Neuronal stem cell (in vitro differentiated cells): ENCODE data around the gene ZBTB39.
A peak's percentile ranks its signal among the peaks of the same experiment; 100 is the strongest.

Experiments used
- DNase-seq: peaks from one replicate; pipeline ENCODE4 v3.0.0-alpha.2; 2013; ENCODE audit warnings: low spot score
- H2AFZ ChIP-seq: one replicate; pipeline ENCODE4 v1.6.1; 2013; ENCODE audit warnings: mild to moderate bottlenecking, low read length, inconsistent platforms
- H2AK5ac ChIP-seq: 2 replicates; pipeline ENCODE4 v1.6.1; 2013; ENCODE audit warnings: low read depth, mild to moderate bottlenecking, inconsistent platforms, low read length, moderate library complexity, mixed read lengths
- H2BK120ac ChIP-seq: 2 replicates; pipeline ENCODE4 v1.6.1; 2013; ENCODE audit warnings: low read depth, mild to moderate bottlenecking, inconsistent platforms, low read length, moderate library complexity, mixed read lengths
- H2BK12ac ChIP-seq: one replicate; pipeline ENCODE4 v1.6.1; 2013; ENCODE audit warnings: low read length, inconsistent platforms
- H2BK15ac ChIP-seq: 2 replicates; pipeline ENCODE4 v1.6.1; 2013; ENCODE audit warnings: mild to moderate bottlenecking, low read length, inconsistent platforms, mixed read lengths
- H2BK5ac ChIP-seq: one replicate; pipeline ENCODE4 v1.6.1; 2013; ENCODE audit warnings: inconsistent platforms, mild to moderate bottlenecking, low read length, moderate library complexity
- H3K14ac ChIP-seq: one replicate; pipeline ENCODE4 v1.6.1; 2013; ENCODE audit warnings: low read length, inconsistent platforms
- H3K18ac ChIP-seq: 2 replicates; pipeline ENCODE4 v1.6.1; 2013; ENCODE audit warnings: low read length, inconsistent platforms
- H3K23ac ChIP-seq: 2 replicates; pipeline ENCODE4 v1.6.1; 2013; ENCODE audit warnings: low read depth, mild to moderate bottlenecking, mixed read lengths, low read length, inconsistent platforms; ENCODE audit not compliant: poor library complexity
- H3K27ac ChIP-seq: replicated peaks from 3 replicates; pipeline ENCODE4 v1.5.1; 2013; ENCODE audit warnings: low read length, inconsistent platforms
- H3K27me3 ChIP-seq, 3 experiments: 2 replicates each; pipeline ENCODE4 v1.6.1; 2013; ENCODE audit warnings: low read length in 3 of 3, mild to moderate bottlenecking in 2 of 3, inconsistent platforms in 1 of 3, low read depth in 1 of 3, mixed read lengths in 1 of 3, moderate library complexity in 1 of 3; ENCODE audit not compliant: control insufficient read depth in 3 of 3, insufficient read depth in 3 of 3
- H3K36me3 ChIP-seq, 2 donors: replicated peaks in 1 of 2; 2 replicates each; pipeline ENCODE4 v1.6.1; 2013; ENCODE audit warnings: low read length in 2 of 2; ENCODE audit not compliant: control insufficient read depth in 2 of 2, insufficient read depth in 2 of 2
- H3K4ac ChIP-seq: 2 replicates; pipeline ENCODE4 v1.6.1; 2013; ENCODE audit warnings: inconsistent platforms, mild to moderate bottlenecking, low read length, moderate library complexity
- H3K4me1 ChIP-seq, 2 donors: 1 replicate in 1 of 2; 2 replicates in 1 of 2; pipeline ENCODE4 v1.6.1; 2013; ENCODE audit warnings: low read length in 2 of 2, low read depth in 1 of 2; ENCODE audit not compliant: control insufficient read depth in 2 of 2, insufficient read depth in 1 of 2
- H3K4me2 ChIP-seq: one replicate; pipeline ENCODE4 v1.6.1; 2013; ENCODE audit warnings: mild to moderate bottlenecking, low read length, inconsistent platforms; ENCODE audit not compliant: insufficient read depth, poor library complexity, severe bottlenecking
- H3K4me3 ChIP-seq, 2 donors: 2 replicates each; pipeline ENCODE4 v1.5.1; 2013; ENCODE audit warnings: low read length in 2 of 2, mild to moderate bottlenecking in 2 of 2, inconsistent platforms in 1 of 2, moderate library complexity in 1 of 2
- H3K79me1 ChIP-seq: one replicate; pipeline ENCODE4 v1.6.1; 2013; ENCODE audit warnings: low read depth, mild to moderate bottlenecking, inconsistent platforms, low read length, moderate library complexity
- H3K9ac ChIP-seq: one replicate; pipeline ENCODE4 v1.6.1; 2013; ENCODE audit warnings: mild to moderate bottlenecking, low read depth, low read length, inconsistent platforms; ENCODE audit not compliant: poor library complexity
- H3K9me3 ChIP-seq, 2 donors: replicated peaks in 1 of 2; 2 replicates each; pipeline versions ENCODE3 to v1.6.1; 2013; ENCODE audit warnings: low read length in 2 of 2, mild to moderate bottlenecking in 2 of 2, inconsistent platforms in 1 of 2, low read depth in 1 of 2, mixed read lengths in 1 of 2, moderate library complexity in 1 of 2; ENCODE audit not compliant: control insufficient read depth in 2 of 2, insufficient read depth in 1 of 2
- H4K8ac ChIP-seq: one replicate; pipeline ENCODE4 v1.6.1; 2013; ENCODE audit warnings: low read depth, mild to moderate bottlenecking, inconsistent platforms, low read length, moderate library complexity
- H4K91ac ChIP-seq: one replicate; pipeline ENCODE4 v1.6.1; 2013; ENCODE audit warnings: low read length, low read depth, mild to moderate bottlenecking, inconsistent platforms; ENCODE audit not compliant: poor library complexity
- WGBS, 2 donors: extraction: QIAGEN DNeasy Blood & Tissue Kit; methylation state at CpG; one replicate each; pipeline ENCODE4 v1.1.7; 2013; ENCODE audit warnings: missing lambda C conversion rate in 2 of 2, mixed read lengths in 1 of 2; ENCODE audit not compliant: insufficient read length in 2 of 2, insufficient replicate concordance in 1 of 2; ENCODE audit errors: extremely low coverage in 2 of 2; 5-methylcytosine and 5-hydroxymethylcytosine counted together

ZBTB39 gene

GRCh38 chr12:56989861-56990610, 16.3 kb downstream of the ZBTB39 start:
- no peak overlapping the region for H2BK12ac ChIP-seq
- H2BK120ac ChIP-seq = no peak overlapping the region
- no peak overlapping the region for H2AK5ac ChIP-seq
- H3K9ac ChIP-seq = no peak overlapping the region
- H3K14ac ChIP-seq = no peak overlapping the region
- no peak overlapping the region for H4K8ac ChIP-seq
- no peak overlapping the region for H4K91ac ChIP-seq
- no peak overlapping the region for H2BK15ac ChIP-seq
- H2BK5ac ChIP-seq = no peak overlapping the region
- H2AFZ ChIP-seq = no peak overlapping the region
- H3K9me3 ChIP-seq = no peaks in the 10 kb centered on the region
- no peak overlapping the region for H3K18ac ChIP-seq
- H3K4ac ChIP-seq = no peak overlapping the region
- H3K27ac ChIP-seq = no peak overlapping the region
- H3K23ac ChIP-seq = no peak overlapping the region
- no peak for DNase-seq
- no peak overlapping the region for H3K4me3 ChIP-seq
- WGBS, 2 donors = no CpG with 5 or more reads among the region's 7 CpGs
- H3K36me3 ChIP-seq = peaks cover under 1% of the 10 kb centered on the region in 2 donors
- H3K4me1 ChIP-seq = no peaks in the 10 kb centered on the region
- H3K27me3 ChIP-seq = no peaks in the 10 kb centered on the region
- H3K79me1 ChIP-seq = no peaks in the 10 kb centered on the region
- no peak overlapping the region for H3K4me2 ChIP-seq

GRCh38 chr12:56988207-56988739, 18.1 kb downstream of the ZBTB39 start:
- no peak overlapping the region for H4K8ac ChIP-seq
- no peak overlapping the region for H2BK120ac ChIP-seq
- no peak overlapping the region for H2AFZ ChIP-seq
- no CpG with 5 or more reads among the region's 5 CpGs for WGBS, 2 donors
- no peak overlapping the region for H3K27ac ChIP-seq
- H3K14ac ChIP-seq = no peak overlapping the region
- no peak overlapping the region for H3K9ac ChIP-seq
- no peak overlapping the region for H2BK15ac ChIP-seq
- H3K23ac ChIP-seq = no peak overlapping the region
- no peak overlapping the region for H3K4me2 ChIP-seq
- no peaks in the 10 kb centered on the region for H3K9me3 ChIP-seq
- H2AK5ac ChIP-seq = no peak overlapping the region
- H3K27me3 ChIP-seq = no peaks in the 10 kb centered on the region
- H2BK12ac ChIP-seq = no peak overlapping the region
- no peaks in the 10 kb centered on the region for H3K4me1 ChIP-seq
- no peak for DNase-seq
- H2BK5ac ChIP-seq = no peak overlapping the region
- no peaks in the 10 kb centered on the region for H3K79me1 ChIP-seq
- H3K4ac ChIP-seq = no peak overlapping the region
- H3K4me3 ChIP-seq = no peak overlapping the region
- no peak overlapping the region for H3K18ac ChIP-seq
- H3K36me3 ChIP-seq = no peaks in the 10 kb centered on the region
- H4K91ac ChIP-seq = no peak overlapping the region

GRCh38 chr12:56987551-56988053, 18.7 kb downstream of the ZBTB39 start:
- Histone ChIP-seq H3K14ac (no peak overlapping the region), H2BK15ac (no peak overlapping the region), H2BK12ac (no peak overlapping the region), H3K4me3 (no peak overlapping the region), H2BK120ac (no peak overlapping the region), H4K8ac (no peak overlapping the region), H3K9me3 (no peaks in the 10 kb centered on the region), H3K36me3 (no peaks in the 10 kb centered on the region), H3K23ac (no peak overlapping the region), H2AK5ac (no peak overlapping the region), H3K27ac (no peak overlapping the region), H3K4ac (no peak overlapping the region), H3K9ac (no peak overlapping the region), H3K4me1 (no peaks in the 10 kb centered on the region), H2BK5ac (no peak overlapping the region), H4K91ac (no peak overlapping the region), H3K18ac (no peak overlapping the region), H3K27me3 (no peaks in the 10 kb centered on the region), H3K79me1 (no peaks in the 10 kb centered on the region), H2AFZ (peak overlapping the region; percentile 43), H3K4me2 (no peak overlapping the region)
- WGBS, 2 donors = no CpG with 5 or more reads among the region's 11 CpGs
- DNase-seq = peak; percentile 79

- no peak for DNase-seq
- no peak overlapping the region for H2AK5ac ChIP-seq
- no peak overlapping the region for H4K91ac ChIP-seq
- peak overlapping the region; percentile 43 for H2AFZ ChIP-seq
- no peaks in the 10 kb centered on the region for H3K9me3 ChIP-seq
- no peak overlapping the region for H2BK15ac ChIP-seq
- no peak overlapping the region for H3K23ac ChIP-seq
- no peak overlapping the region for H3K4ac ChIP-seq
- H3K27me3 ChIP-seq = no peaks in the 10 kb centered on the region
- no peak overlapping the region for H2BK120ac ChIP-seq
- H3K4me1 ChIP-seq = no peaks in the 10 kb centered on the region
- H3K9ac ChIP-seq = no peak overlapping the region
- no peak overlapping the region for H4K8ac ChIP-seq
- H3K4me2 ChIP-seq = no peak overlapping the region
- H3K18ac ChIP-seq = no peak overlapping the region
- no peak overlapping the region for H2BK5ac ChIP-seq
- no peak overlapping the region for H3K14ac ChIP-seq
- H3K27ac ChIP-seq = no peak overlapping the region
- no peak overlapping the region for H3K4me3 ChIP-seq
- H3K36me3 ChIP-seq = no peaks in the 10 kb centered on the region
- H3K79me1 ChIP-seq = no peaks in the 10 kb centered on the region
- no peak overlapping the region for H2BK12ac ChIP-seq
Observed at GRCh38 chr12:56987011-56987410, 19.3 kb downstream of the ZBTB39 start.
